Fibroblast of mammary gland (primary cell): Measurements from ENCODE around the gene KRT73.

Experiments used
- DNase-seq: peaks from one replicate; pipeline ENCODE4 v3.0.0-alpha.2; 2010; ENCODE audit warnings: low read depth
- H3K4me3 ChIP-seq: 2 replicates; pipeline ENCODE4 v1.5.1; 2011; ENCODE audit warnings: low read depth, mild to moderate bottlenecking, low read length, moderate library complexity; ENCODE audit not compliant: control insufficient read depth
- TF ChIP-seq, protein P1 (sequence below): conservative IDR thresholded peaks from 2 replicates; pipeline ENCODE4 v1.5.1; 2011; ENCODE audit warnings: low read depth, low read length, inconsistent platforms; ENCODE audit not compliant: control insufficient read depth, insufficient read depth

KRT73 gene

DNA sequence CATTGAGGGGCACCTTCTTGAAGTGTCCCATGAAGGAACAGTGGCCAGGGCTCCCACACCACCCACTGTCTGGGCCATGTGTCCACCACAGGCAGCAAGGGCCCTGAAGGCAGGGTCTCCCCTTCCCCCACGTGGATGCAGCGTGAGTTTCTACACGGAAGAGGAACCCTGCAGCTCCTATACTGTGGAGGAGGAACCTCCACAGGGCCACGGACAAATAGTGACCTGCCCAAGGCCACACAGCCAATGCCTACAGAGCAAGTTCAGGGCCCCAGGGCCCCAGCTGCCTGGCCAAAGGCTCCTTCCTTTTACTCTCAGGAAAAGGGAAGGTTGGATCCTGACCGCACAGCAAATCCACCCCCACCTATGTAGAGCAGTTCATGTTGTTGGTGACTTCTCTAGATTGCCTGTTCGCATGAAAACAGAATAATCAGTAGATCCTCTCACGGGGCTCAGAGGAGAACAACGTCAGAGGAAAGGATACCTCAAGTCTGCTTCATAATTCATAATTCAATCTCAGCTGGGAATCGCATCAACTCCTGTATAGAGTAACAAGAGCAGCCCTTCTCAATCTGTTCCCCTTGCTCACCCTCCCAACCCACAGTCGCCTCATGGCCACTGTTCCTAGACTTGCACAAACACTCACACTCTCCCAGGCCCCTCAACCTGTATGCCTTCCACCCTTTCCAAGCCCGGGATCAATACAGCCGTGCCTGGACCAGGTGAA lies 11.1 kb upstream of the KRT73 start:
- TF ChIP-seq, protein P1, sequence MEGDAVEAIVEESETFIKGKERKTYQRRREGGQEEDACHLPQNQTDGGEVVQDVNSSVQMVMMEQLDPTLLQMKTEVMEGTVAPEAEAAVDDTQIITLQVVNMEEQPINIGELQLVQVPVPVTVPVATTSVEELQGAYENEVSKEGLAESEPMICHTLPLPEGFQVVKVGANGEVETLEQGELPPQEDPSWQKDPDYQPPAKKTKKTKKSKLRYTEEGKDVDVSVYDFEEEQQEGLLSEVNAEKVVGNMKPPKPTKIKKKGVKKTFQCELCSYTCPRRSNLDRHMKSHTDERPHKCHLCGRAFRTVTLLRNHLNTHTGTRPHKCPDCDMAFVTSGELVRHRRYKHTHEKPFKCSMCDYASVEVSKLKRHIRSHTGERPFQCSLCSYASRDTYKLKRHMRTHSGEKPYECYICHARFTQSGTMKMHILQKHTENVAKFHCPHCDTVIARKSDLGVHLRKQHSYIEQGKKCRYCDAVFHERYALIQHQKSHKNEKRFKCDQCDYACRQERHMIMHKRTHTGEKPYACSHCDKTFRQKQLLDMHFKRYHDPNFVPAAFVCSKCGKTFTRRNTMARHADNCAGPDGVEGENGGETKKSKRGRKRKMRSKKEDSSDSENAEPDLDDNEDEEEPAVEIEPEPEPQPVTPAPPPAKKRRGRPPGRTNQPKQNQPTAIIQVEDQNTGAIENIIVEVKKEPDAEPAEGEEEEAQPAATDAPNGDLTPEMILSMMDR: no peak
- no peak for DNase-seq
- no peak overlapping the region for H3K4me3 ChIP-seq

DNA sequence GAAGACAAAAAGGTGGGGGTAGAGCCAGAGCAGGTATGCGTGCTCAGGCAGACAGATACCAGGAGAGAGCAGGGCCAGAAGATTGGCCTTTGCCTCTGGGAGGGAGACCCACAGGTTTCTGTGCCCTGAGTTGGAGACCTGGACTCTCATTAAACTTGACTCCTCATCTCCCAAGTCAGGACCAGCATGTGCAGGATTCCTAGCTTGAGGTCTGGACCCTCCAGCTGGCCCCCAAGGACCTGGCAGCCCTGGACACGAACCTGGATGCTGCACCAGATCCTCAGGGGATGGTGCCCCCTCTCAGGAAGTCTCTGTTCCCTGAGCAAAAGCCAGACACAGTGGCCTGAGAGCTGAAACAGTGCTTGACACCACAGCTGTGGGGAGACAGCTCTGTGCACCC lies 10.5 kb upstream of the KRT73 start:
- no peak for DNase-seq
- TF ChIP-seq, protein P1: no peak
- no peak overlapping the region for H3K4me3 ChIP-seq

DNA sequence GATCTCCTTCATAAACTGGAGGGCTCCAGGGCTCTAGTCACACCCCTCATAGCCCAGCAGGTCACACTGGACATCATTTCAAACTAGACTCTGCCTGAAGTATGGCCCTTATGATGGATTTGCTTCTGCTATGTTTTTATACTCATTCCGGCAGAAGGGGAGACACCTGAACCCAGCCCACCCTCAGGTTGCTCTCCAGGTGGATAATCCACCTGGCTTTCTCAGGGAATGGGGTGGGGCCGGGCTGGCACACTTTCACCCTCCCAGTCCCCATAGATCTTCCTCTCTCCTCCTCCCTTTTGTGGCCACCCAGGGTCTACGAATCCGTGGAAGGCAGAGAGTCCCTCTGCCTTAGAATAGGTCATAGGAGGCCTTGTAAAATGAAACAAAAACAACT lies 9.8 kb upstream of the KRT73 start:
- TF ChIP-seq, protein P1: no peak
- no peak overlapping the region for H3K4me3 ChIP-seq

DNA sequence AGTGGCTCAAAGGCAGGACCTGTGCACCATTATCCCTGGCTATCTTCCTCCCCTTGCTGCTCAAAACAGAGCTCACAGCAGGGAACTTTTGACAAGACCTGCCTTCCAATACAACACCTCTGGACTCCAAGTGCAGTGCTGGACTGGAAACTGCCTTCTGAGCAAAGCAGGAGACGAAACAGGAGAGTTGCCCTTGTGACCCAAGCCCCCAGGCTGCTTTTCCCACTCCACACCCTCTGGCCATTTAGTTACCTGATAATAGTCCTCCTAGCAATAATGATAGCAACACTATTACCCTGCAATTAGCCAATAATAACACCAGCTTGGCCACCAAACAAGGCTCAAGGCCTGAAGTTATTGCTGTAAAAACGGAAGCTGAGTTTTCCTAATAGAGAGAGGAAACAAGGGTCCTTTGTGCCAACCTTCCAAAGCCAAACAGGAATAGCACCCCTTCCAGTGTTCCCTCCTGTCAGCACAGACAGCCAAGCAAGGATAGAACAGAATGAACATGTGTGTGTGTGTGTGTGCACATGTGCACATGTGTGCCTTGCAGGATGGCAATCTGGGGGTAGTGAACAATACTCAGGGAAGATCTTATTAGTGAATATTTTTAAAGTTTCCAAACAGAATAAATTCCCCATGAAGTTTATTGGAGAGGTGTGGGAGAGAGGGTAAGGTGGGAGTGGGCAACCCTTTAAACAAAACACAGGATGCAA lies 9.2 kb upstream of the KRT73 start:
- no peak for DNase-seq
- H3K4me3 ChIP-seq: no peak overlapping the region
- TF ChIP-seq, protein P1: no peak

More for the DNA sequence above, 9.8 kb upstream of the KRT73 start:
- DNase-seq: no peak

DNA sequence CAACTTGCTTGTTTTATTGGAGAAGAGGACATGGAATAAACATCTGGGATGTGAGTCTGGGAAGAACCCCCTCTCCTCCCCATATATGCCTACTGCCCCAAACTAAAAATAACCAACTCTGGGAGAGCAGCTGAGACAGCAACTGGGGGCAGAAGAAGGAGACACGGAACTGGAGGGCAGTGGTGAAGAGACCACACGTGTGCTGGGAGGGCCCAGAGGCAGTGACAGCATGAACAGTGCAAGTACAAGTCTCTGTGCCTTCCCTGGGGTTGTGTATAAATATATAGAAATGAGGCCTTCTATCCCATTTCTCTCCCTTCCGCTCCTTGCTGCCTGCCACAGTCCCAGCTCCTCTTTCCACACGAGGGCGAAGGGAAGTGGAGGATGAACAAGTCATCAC lies 4.0 kb upstream of the KRT73 start:
- no peak for DNase-seq
- no peak overlapping the region for H3K4me3 ChIP-seq
- TF ChIP-seq, protein P1: no peak

DNA sequence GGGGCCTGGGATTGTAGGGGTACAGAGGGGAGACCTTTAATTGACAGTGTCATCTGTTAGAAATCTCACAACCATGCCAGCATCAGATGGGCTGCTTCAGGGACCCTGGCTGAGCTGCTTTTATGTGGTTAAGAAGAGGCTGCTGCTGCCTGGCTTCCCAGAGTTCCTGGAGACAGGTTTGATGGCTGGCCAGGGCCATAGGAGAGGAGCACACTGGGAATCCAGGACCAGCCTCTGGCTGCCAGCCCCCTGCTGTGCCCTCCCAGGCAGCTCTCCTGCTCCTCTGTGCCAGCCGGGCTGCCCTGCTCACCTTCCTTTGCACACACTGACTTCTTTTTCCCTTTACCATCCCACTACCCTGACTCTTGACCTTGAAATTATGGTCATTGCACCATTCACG lies 507 bp upstream of the KRT73 start:
- H3K4me3 ChIP-seq: no peak overlapping the region
- TF ChIP-seq, protein P1: no peak
- DNase-seq: no peak

DNA sequence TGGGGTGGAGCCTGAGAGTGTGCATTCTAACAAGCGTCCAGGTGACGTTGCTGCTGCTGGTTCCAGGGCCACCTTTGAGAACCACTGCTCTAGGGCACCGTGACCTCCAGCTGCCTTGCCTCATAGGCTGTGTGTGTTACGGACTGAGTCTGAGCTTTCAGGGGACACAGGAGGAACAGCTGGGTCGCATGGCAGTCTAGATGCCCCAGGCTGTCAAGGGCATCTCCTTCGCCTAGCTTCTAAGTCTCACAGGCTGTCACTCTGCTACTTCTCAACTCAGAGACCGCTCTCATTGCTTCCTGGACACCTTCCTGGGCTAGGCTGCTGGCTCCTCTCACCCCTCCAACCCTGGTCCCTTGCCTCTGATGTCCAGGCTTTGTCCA lies 965 bp downstream of the KRT73 start:
- DNase-seq: no peak
- H3K4me3 ChIP-seq: no peak overlapping the region
- TF ChIP-seq, protein P1: no peak
